C4-2B (cell line): ENCODE results near the gene PPP1R15B.

Source experiments
- H3K27ac ChIP-seq: fragments of 450-650 bp; 2 replicates; pipeline ENCODE4 v1.5.1; 2017
- CTCF ChIP-seq: fragments of 450-650 bp; conservative IDR thresholded peaks from 2 replicates; pipeline ENCODE4 v1.5.1; 2017; ENCODE audit warnings: mild to moderate bottlenecking
- ZFX ChIP-seq: fragments of 450-650 bp; IDR thresholded peaks from 2 replicates; pipeline ENCODE4 v1.6.1; 2017

The PPP1R15B gene

GRCh38 chr1:204417074-204417997, 5.7 kb upstream of the PPP1R15B start:
- TF ChIP-seq ZFX = no peak
- TF ChIP-seq CTCF = no peak
- peak overlapping the region; percentile 80 for H3K27ac ChIP-seq

GRCh38 chr1:204416589-204417073, 5.0 kb upstream of the PPP1R15B start:
- TF ChIP-seq CTCF (no peak), ZFX (no peak)
- H3K27ac ChIP-seq = peak overlapping the region; percentile 80

GRCh38 chr1:204415351-204415750, 3.7 kb upstream of the PPP1R15B start:
- TF ChIP-seq ZFX (no peak), CTCF (no peak)
- peak overlapping the region; percentile 80 for H3K27ac ChIP-seq

- no peak overlapping the region for H3K27ac ChIP-seq
- no peak for TF ChIP-seq ZFX
- TF ChIP-seq CTCF = no peak
Measured at GRCh38 chr1:204414016-204414415, 2.4 kb upstream of the PPP1R15B start.

- peak overlapping the region; percentile 99; the same call in 1 of the 2 replicates for H3K27ac ChIP-seq
- TF ChIP-seq CTCF (no peak), ZFX (no peak)
Measured at GRCh38 chr1:204413170-204413535, 1.5 kb upstream of the PPP1R15B start.

- TF ChIP-seq ZFX (no peak), CTCF (no peak)
- peak overlapping the region; percentile 99 for H3K27ac ChIP-seq
Measured at GRCh38 chr1:204410688-204411450, 748 bp downstream of the PPP1R15B start.
